HT1080 (cell line): ENCODE measurements around the gene SLC9A3. TPM values are rescaled to one million over a fixed set of nuclear protein-coding genes. Genes with fewer than 3 reads are reported as not detected.
"Not testable (repeated sequence)": the region's sequence is repeated elsewhere in the genome, so short reads cannot be mapped to it uniquely, and the experiment has no call there.

Experiments
- DNase-seq: peaks from one replicate; pipeline ENCODE4 v3.0.0-alpha.2; 2015; ENCODE audit warnings: low read depth
- total RNA-seq: library from RNA; depleted of rRNA; stranded (reverse); fragments of >200 nt; shearing (Covaris generic); gene quantifications from 2 replicates; pipeline ENCODE4 v1.2.3, GENCODE V29; 2014

The SLC9A3 gene
- total RNA-seq, 1 experiment from 2014 or later: 7.5 TPM

DNA sequence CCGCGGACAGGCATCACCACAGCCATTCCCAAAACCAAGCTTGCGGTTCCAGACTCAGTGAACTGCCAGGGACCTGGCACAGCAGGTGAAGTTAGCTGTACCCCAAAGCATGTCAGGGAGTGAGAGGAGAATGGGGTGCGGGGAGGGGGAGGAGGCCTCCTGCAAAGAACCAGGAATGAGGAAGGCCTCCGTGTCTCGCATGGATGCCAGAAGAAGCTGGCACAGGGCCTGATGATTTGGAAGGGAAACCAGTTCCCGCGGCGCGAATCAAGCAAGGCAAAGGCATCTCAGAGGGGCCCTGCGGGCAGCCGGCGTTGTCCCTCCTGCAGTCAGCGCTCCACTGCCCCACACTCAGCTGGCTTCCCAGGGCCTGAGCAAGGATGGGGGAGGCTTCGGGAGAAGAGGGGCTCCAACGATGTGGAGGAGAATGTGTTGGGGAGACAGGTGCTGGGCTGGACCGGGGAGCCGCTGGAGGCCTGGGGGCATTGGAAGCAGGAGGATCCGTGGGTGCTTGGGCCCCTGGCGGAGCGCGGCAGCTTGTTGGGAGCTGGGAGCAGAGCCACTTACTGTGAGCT is 14.6 kb downstream of the SLC9A3 start:
- DNase-seq: no peak

DNA sequence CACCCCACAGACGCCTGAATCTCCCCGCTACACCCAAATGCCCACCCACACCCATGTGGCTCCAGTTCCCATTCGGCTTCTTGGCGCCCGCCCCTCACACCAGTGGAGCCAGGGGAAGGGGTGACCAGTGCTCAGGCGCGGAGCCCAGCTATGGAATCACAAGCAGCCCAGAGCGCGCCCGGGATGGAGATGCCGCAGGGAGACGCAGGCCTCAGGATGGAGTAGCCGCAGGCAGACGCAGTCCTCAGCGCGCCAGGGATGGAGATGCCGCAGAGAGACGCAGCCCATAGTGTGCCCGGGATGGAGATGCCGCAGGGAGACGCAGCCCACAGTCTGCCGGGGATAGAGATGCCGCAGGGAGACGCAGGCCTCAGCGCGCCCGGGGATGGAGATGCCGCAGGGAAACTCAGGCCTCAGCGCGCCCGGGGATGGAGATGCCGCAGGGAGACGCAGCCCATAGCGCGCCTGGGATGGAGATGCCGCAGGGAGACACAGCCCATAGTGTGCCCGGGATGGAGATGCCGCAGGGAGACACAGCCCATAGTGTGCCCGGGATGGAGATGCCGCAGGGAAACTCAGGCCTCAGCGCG is 16.2 kb downstream of the SLC9A3 start:
- not testable (repeated sequence) for DNase-seq

DNA sequence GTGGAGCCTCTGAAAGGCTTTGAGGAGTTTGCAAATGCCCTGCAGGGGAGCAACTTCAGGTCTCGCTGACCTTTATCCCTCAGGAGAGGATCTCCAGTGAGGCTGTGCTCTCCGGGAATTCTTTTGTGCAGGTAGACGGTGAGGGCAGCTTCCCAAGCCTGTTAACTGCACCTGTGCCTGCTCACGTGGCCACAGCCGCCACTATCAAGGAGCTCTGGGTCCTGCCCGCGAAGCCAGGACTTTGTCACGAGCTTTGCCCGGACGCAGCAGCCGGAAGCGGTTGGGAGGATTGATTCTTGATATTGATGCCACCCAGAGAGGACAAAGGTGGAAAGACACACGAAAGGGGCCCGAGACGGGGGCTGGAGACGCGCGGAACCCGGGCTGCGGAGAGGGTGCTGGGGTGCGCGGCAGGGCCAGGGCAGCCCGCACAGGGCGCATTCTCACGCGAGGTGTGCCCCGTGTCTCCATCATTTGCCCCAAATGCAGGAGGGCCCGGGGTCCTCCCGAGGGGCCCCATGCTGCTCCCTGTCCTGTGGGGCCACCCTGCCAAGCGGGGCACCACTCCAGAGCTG is 18.2 kb downstream of the SLC9A3 start:
- no peak for DNase-seq

DNA sequence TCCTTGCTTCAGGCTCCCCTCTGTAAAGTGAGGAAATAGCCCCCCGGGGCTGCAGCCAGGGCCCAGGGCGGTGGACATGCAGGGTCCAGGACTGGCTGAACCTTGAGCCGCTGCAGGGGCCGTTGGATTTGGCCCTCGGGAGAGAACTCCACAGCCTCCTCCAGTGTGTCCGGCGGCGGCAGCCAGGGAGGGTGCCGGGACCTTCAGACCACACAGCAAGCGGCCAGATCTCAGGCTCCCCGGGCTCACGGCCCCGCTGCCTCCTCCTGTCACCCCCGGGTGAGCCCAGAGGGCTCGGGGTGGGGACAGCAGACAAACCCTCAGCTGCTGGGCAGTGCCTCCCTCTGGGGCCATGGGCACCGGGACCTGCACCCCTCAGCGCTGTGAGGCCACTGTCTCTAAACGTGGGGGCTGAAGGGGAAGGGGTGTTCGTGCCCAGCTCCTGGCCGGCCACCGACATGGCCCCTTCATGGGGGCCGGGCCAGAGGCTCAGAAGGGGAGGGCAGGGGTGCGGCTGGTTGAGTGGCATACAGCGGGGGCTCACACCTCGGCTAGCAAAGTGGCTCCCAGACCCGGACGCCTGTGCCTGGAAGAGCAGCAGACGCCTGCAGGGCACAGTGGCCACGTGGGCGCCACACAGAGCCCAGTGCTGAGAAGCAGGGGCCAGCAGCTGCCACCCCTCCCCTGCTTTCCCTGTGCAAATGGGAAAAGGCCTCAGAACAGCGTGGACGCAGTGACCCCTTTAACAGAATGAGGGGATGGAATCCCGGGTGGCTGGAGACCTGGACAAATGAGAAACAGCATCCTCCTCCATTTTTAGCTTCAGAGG is 19.7 kb downstream of the SLC9A3 start:
- DNase-seq: no peak

DNA sequence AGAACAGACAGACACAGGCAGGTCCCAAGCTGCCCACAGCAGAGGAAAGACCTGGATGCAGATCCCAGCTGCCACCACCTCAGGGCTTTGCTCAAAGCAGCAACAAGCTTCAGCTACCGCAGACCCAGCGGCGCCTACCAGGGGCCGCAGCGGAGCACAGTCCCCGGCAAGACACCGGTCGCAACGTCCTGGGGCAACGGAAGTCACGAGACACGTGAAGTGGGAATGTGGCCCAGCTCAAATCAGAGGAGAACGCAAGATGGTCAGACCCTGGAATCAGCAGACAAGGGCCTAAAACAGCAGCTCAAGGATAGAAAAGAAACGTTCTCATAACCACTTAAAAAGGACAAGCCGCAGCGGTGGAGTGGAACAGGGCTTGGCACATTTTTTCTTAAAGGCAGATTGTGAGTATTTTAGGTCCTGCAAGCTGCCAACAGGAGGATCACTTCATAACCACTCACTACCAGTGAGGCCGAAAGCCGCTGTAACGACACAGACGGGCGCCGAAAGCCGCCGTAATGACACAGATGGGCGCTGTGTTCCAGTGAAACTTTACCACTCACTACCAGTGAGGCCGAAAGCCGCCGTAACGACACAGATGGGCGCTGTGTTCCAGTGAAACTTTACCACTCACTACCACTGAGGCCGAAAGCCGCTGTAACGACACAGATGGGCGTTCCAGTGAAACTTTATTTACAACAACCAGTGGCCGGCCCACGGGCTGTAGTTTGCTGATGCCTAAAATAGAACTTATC is 21.7 kb downstream of the SLC9A3 start:
- DNase-seq: no peak

DNA sequence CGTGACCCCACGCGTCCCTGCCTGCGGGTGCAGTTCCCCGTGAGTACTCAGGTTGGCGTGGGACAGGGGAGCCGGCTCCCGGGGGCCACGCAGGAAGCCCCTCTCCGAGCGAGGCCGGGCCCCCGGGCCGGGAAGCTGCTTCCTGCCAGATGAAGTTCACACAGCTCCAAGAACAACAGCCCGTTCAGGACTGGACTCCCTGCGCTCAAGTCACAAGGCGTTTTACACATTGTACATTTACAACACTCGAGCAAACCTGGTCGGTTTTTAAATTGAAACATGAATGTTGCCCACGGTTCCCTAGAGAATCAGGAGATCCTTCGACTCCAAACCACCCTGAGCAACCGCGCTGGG is 22.4 kb downstream of the SLC9A3 start:
- no peak for DNase-seq

DNA sequence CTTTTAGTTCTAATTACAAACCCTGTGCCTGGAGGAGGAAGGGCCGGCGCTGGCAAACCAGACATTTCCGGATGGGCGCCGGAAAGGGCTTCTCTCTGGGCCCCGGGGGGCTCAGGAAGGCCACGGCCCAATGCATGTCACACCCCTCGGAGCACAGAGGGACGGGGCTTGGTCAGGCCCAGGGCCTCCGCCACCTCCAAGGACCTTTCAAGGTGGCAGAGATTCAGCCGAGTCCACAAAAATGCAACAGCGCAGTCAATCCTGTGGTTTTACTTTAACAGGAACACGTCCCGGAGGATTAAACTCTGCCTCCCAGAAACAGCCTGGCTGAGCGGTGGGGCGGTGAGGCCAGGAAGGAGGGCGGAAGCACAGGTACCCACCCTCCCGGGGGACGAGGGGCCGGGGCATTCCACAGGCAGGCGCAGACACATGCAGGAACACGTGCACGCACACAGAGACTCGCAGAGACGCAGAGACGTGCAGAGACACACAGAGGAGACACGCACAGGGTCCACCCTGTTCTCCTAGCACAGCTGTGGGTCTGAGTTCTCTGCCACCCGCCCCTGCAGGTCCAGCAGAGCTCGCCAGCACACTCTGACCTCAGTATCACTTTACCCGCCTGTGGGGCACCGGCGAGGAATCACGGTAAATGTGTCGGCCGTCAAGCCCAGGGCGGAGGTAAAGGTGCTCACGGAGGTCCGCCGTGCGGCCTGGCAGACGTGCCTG is 23.0 kb downstream of the SLC9A3 start:
- no peak for DNase-seq

DNA sequence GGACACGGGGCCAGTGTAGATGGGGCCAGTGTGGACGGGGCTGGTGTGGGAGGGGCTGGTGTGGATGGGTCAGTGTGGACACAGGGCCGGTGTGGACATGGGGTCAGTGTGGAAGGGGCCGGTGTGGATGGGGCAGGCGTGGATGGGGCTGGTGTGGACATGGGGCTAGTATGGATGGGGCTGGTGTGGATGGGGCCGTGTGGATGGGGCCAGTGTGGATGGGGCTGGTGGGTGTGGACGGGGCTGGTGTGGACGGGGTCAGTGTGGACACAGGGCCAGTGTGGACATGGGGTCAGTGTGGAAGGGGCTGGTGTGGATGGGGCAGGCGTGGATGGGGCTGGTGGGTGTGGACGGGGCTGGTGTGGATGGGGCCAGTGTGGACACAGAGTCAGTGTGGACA is 23.8 kb downstream of the SLC9A3 start:
- DNase-seq: no peak

DNA sequence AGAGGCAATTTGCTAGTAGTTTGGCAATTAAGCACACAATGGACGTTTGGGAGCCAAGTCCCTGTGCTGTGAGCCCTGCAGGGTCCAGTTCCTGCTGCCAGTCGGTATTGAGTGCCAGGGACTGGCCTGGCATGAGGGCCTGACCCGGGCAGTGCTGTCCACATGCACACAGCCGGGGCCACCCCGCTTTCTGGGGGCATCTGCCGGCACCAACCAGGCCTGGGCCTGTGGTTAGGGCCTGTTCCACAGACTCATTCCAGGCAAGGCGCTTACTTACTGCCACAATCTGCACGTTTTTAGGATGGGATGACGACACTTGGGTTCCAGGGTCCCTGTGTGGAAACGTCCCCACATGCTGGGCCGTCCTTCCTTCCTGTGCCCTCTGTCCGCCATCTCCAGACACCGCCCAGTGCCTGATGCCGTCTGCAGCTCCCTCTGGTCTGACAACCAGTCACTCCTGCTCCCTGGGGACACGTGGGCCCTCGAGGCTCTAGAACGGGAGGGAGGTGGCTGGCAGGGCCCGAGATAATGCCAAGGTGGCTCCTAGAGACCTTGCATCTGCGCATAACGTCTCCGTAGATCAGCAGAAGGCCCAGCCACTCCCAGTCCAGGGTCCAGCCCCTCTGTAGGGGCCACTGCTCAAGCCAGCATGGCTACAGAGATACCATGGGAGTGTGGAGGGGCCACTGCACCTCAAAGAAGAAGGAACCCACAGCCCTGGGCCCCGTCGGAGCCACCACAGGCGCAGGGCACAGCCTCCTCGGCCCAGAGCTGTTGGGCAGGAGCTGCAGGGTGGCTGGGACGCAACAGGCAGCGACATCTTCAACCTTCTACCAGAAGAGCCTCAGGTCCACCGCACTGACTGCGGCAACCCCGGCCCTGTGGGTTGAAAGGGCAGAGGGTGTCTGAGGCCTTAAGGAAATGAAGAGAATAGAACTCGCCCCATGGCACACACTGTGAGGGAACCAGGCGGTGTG is 24.7 kb downstream of the SLC9A3 start:
- no peak for DNase-seq

DNA sequence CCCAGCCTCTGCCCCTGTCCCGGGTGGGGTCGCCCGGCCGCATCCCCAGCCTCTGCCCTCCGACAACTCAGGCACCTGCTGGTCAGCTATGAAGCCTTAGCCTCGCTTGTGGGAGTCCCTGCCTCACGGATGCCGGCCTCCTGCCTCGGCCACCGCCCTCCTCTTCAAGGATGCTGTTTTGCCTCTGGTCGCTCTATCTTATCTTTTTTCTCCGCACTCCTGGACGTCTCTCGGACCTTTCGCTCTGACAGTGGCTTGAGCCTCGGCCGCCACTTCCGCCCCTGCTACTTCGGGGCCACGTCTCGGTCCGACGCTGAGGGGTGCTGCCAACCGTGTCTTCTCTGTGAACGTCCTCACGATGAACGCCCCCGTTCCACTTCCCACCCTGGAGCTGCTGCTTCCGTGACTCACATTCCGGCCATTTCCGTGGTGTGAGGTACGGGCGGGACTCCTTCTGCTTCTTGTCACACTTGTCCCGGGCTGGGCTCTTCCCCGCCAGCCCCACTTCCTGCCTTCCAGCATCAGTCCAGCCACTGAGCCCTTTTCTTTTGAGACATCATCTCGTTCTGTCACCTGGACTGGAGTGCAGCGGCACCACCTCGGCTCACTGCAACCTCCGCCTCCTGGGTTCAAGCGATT is 26.3 kb downstream of the SLC9A3 start:
- DNase-seq: no peak

DNA sequence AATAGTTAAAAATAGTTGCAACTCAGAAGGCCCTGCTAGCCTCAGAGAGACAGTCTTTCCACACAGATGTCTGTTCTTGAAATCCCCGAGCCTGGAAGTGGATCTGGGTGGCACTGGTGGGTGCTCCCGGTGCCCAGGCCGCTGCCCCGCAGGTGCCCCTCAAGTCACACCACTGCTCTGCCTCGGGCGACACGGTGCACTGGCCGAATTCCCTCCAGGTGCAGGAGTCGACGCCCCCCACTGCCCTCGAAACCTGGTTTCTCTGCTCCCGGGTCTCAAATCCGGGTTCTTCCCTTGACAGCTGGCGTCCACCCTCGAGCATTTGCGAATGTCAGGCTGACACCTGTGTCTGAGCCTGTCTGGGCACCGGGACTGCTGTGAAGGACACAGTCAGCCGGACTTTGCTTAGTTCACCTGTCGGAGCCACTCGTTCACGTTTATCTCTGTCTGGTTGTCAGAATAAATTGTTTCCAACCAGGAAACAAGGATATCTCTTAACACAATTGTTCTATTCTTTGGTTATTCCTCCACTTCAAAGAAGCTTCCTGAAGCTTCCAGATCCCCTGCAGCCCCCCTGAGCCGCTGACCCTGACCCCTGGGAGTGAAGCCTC is 27.1 kb downstream of the SLC9A3 start:
- no peak for DNase-seq

DNA sequence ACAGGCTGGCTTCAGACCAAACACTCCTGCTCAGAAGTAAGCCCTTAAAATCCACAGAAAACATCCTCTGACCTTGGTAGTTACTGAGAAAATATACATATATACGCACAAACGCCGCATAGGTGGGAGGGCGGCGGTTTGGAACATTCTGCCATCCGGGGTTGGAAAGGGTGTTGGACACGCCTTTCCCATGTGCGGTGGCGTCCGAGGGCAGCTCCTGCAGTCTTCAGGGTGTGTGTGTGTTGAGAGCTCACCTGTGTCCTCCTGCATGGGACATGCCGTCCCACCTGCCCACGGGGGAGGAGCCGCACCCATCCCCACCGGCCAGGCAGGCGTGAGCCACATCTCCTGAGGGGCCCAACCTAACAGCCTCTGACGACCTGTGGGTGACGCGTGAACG is 28.2 kb downstream of the SLC9A3 start:
- DNase-seq: no peak

DNA sequence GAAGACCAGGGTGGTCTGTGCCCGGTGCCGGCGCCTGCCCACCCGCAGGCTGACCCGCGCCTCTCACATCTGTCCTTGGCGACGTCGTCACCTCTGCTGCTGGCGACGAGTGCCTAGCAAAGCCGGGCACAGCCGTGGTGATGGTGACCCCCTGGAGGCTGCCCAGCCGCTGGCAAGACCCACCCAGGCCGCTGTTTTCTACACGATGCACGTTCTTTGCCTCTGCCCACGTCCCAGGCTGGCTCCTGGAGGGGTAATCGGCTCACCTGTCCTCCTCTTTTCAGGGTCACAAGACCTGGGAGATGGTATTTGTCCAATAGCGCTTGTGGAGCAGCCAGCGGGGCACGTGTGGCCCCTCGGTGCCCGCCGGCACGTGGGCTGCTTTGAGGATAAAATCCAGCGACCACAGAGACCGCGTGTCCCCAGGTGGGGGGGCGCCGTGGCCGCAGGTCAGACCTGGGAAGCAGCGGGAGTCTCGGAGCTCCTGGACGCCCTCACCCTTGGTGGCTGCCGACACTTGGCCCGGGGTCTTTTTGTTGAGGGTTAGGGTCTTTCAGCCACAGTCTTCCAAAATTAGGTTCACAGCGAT is 29.5 kb downstream of the SLC9A3 start:
- DNase-seq: no peak

DNA sequence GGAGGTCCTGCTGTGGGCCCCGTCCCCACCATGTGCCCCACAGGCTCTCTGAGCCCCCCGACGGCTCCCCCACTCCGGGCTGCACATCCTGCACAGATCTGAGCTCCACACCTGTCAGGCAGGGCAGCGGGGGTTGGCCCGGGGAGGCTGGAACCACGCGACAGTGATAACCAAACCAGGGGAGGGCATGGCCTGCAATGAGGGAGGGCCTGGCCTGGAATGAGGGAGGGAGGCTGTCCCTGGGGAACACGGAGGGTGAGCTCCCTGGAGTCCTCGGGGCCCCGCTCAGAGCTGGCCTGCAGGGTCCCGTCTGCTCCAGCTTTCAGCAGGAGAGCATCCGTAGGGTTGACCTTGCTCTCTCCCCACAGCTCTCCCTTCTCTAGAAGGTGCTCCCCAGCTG is 30.5 kb downstream of the SLC9A3 start:
- no peak for DNase-seq

DNA sequence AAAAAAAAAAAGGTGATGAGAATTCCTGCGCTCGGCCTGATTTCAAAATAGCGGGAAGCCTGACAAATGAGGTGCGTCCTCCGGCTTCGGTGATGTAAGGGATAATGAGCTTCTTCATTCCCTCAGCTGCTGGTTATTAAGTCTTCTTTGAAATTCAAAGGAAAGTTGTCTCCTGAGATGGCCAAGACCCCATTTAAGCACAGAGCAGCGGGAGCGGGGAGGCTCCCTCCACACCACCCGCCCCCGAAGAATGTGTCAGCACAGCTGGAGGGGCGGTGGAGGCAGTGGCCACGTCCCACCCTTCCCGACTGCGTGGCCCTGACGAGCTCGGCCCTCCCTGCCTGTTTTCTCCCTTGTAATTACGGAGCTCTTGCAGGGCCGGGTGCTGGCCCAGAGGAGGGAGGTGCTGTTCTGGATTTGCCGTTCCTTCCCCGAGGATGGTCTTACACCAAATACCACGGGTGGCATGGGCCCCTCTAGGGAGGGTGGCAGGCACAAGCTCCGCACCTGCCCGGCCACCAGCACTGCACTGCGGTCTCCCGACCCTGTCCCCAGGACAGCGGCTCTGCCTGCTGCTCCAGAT is 31.0 kb downstream of the SLC9A3 start:
- DNase-seq: no peak

DNA sequence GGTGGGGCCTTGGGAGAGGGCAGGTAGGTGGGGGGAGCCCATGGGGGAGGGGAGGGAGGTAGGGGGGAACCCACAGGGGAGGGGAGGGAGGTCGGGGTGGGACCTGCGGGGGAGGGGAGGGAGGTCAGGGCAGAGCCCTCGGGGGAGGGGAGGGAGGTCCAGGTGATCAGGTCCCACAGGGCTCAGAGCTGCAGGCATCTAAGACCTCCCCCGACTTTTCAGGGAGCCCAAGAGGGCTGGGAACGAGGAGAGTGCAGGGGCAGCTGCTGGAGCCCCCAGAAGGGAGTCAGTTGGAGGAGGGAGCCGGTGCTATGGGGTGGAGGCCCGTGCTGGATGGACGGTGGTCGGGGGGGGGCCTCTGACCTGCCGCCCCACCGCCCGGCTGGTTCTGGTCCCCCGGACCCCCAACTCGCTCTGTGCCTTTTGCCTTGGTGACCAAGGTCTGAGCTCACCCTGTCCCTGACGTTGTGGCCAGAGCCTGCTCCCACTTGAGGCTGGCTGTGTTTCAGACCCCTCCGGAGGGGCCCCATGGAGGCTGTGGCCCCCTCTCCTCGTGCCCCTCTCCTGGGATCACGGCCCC is 31.8 kb downstream of the SLC9A3 start:
- DNase-seq: no peak

DNA sequence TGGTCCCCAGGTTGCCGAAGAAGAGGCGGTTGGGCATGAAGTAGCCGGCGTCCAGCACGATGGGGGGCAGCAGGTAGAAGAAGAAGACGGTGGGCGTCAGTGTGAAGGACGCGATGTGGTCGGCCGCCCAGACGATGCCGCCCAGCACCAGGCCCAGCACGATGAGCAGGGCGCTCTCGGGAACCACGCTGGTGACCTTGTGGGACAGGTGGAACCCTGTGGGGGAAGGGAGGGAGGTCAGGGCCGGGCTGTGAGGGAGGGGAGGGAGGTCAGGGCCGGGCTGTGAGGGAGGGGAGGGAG is 32.4 kb downstream of the SLC9A3 start:
- no peak for DNase-seq
